PC-9 (cell line): ENCODE results near the gene EMILIN1.

Source experiments
- CTCF ChIP-seq: fragments of 200-600 bp; sonication (generic); conservative IDR thresholded peaks from 2 replicates; pipeline ENCODE4 v1.6.1; 2017; ENCODE audit warnings: mixed run types, antibody characterized with exemption, mild to moderate bottlenecking, moderate library complexity
- EZH2 ChIP-seq: fragments of 200-600 bp; sonication (generic); IDR thresholded peaks from 2 replicates; pipeline ENCODE4 v1.8.0; 2017; ENCODE audit warnings: antibody characterized with exemption, low read depth

GRCh38 chr2:27032495-27033252 is 45.7 kb upstream of the EMILIN1 start, which contains the start of gene TMEM214:
- TF ChIP-seq CTCF (no peak), EZH2 (no peak)
